GM13976 (cell line): Measurements from ENCODE around the gene REL.
"Not testable (repeated sequence)": the region's sequence is repeated elsewhere in the genome, so short reads cannot be mapped to it uniquely, and the experiment has no call there.

Source experiments
- DNase-seq: peaks from one replicate; pipeline ENCODE4 v3.0.0; 2012; ENCODE audit warnings: low spot score
- in situ Hi-C: fragments of 300-500 bp; cut with MboI; formaldehyde crosslinking; loops from one replicate; pipeline ENCODE4 v1.12.0; 2022; ENCODE audit warnings: low sequenced_read_pairs, mixed read lengths, inconsistent platforms; ENCODE audit not compliant: unreplicated experiment
- TF ChIP-seq, protein P1 (sequence below): IDR thresholded peaks from 2 replicates; pipeline ENCODE4 v1.5.1; 2012; ENCODE audit warnings: borderline replicate concordance, mild to moderate bottlenecking; ENCODE audit not compliant: insufficient read depth; ENCODE audit errors: extremely low read depth, missing control alignments, control extremely low read depth

REL gene

DNA sequence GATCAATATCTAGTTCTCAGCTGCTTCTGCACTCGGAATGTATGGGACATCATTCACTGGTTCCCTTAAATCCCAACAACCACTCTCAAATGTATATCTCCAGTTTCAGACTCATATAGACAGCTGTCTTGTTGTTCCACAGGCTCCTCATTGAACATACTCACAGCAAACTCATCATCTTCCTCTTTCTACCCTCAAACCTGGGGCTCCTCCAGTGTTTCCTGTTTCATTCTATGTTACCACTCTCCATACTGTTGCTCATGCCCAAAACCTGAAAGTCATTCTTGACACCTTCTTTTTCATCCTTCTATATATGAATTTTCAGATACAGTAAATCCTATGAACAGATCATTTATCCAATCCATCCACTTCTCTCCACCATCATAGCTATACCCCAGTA, 18.7 kb upstream of the REL start:
- in situ Hi-C loops: no loop called here
- DNase-seq: no peak
- TF ChIP-seq, protein P1, sequence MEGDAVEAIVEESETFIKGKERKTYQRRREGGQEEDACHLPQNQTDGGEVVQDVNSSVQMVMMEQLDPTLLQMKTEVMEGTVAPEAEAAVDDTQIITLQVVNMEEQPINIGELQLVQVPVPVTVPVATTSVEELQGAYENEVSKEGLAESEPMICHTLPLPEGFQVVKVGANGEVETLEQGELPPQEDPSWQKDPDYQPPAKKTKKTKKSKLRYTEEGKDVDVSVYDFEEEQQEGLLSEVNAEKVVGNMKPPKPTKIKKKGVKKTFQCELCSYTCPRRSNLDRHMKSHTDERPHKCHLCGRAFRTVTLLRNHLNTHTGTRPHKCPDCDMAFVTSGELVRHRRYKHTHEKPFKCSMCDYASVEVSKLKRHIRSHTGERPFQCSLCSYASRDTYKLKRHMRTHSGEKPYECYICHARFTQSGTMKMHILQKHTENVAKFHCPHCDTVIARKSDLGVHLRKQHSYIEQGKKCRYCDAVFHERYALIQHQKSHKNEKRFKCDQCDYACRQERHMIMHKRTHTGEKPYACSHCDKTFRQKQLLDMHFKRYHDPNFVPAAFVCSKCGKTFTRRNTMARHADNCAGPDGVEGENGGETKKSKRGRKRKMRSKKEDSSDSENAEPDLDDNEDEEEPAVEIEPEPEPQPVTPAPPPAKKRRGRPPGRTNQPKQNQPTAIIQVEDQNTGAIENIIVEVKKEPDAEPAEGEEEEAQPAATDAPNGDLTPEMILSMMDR: no peak

DNA sequence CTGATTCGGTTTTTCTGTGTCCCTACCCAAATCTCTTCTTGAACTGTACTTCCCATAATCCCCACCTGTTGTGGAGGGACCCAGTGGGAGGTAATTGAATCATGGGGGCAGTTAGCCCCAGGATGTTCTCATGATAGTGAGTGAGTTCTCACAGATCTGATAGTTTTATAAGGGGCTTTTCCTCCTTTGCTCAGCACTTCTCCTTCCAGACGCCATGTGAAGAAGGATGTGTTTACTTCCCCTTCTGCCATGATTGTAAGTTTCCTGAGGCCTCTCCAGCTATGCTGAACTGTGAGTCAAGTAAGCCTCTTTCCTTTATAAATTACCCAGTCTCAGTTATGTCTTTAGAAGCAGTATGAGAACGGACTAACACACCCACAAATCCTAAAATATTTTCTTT, 16.0 kb upstream of the REL start:
- in situ Hi-C loops, DNase-seq: not testable (repeated sequence)

DNA sequence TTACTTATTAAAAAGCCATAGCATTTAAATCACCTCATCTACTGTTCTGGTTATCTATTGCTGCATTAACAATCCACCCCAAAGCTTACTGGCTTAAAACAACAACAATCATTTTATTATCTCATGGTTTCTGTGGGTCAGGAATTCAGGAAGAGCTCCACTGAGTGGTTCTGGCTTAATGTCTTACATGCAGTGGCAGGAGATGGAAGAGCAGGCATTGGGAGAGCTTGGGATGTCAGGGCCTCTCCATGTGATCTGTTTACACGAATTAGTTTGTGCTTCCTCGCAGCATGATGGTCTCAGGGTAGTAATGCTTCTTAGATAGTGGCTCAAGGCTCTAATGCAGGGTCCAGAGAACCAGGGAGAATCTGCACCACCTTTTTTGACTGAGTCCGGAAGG, 14.4 kb upstream of the REL start:
- in situ Hi-C loops: no loop called here
- TF ChIP-seq, protein P1: no peak
- DNase-seq: no peak

DNA sequence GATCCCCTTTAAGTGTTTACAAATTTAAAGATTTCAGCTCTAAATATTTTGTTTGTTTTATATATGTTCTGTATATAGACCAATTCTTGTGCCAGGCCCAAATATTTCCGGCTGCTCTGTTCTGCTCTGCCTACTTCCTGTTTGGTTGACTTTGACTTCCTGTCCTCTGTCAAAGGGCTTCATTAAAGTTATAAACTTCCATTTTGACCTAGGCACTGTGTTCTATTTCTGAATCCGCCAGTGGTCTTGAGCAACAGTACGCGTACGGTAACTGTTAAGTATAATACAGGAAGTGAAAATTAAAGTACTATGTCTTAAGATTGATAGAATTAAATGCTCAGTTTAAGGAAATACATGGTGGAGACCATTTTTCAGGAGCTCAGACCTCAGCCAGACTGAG, 13.5 kb upstream of the REL start:
- in situ Hi-C loops: no loop called here
- TF ChIP-seq, protein P1: no peak
- no peak for DNase-seq

DNA sequence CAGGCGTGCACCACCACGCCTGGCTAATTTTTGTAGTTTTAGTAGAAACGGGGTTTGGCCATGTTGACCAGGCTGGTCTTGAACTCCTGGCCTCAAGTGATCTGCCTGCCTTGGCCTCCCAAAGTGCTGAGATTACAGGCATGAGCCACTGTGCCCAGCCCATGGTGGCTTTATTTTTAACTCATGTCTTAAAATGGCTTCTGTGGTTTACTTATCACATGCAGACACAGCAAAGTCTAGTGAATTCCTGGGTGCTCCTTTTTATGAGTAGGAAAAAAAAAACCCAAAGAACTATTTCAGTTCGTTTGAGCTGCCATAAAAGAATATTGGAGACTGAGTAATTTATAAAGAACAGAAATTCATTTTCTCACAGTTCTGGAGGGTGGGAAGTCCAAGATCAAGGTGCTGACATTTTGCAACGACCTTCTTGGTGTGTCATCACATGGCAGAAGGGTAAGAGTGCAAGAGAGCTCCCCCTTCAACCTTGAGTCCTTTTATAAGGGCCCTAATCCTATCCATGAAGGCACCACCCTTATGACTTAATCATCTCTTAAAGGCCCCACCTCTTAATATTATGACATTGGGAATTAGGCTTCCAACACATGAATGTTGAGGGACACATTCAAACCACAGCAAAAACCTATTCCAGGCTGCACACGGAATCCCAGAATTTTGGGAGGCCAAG, 12.6 kb upstream of the REL start:
- TF ChIP-seq, protein P1: no peak
- in situ Hi-C loops: no loop called here
- DNase-seq: no peak

DNA sequence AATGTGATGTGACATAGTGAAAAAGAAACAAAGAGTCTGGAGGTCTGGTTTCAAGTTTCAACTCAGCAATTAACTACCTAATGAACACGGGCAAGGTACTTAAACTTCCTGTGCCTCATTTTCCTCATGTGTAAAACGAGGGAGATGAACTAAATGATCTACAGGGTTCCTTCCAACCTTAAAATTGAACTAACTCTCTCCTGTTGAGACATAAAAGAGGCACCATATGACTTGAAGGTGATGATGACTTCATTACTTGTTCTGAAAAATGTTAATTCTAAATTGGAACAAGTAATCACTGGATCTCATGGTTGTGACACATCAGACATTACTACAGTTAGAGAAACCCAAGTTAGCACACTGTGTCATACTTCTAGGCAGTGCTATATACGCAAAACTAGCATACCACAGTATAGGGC, 8.9 kb upstream of the REL start:
- peak; percentile 36 for DNase-seq
- TF ChIP-seq, protein P1: no peak
- in situ Hi-C loops: no loop called here

DNA sequence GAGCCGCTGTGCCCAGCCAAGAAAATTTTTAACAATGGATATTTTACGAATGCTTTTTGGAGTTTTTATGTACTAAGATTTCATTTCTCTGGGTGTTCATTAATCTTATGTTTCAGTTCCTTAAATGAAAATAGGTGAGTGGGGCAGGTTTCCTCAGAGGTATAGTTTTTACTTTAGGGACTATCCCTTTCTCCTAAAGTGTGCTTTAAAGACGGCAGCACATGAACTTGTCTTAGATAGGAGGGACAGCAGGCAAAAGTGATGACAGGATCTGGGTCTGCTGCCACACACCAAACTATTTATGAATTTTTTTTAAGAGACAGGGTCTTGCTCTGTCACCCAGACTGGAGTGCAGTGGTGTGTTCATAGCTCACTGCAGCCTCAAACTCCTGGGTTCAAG, 8.0 kb upstream of the REL start:
- TF ChIP-seq, protein P1: no peak
- in situ Hi-C loops: no loop called here
- peak; percentile 71 for DNase-seq
